CD14-positive monocyte (primary cell): Measurements from ENCODE around the gene FXYD2. TPM values are rescaled to one million over a fixed set of nuclear protein-coding genes. Genes with fewer than 3 reads are reported as not detected.

Experiments used
- DNase-seq, 3 donors: peaks; one replicate each; pipeline ENCODE4 v3.0.0-alpha.2; 2011 to 2022
- H2AFZ ChIP-seq: 2 replicates; pipeline ENCODE4 v1.6.0; 2012; ENCODE audit warnings: mild to moderate bottlenecking, low read depth, low read length, inconsistent platforms; ENCODE audit not compliant: insufficient read depth, poor library complexity, severe bottlenecking
- H3K27ac ChIP-seq, 2 donors: 1 replicate in 1 of 2; 2 replicates in 1 of 2; pipeline ENCODE4 v1.5.1; 2012 to 2013; ENCODE audit warnings: low read length in 2 of 2, control low read depth in 1 of 2, inconsistent platforms in 1 of 2, low read depth in 1 of 2, mild to moderate bottlenecking in 1 of 2
- H3K27me3 ChIP-seq, 2 donors: one replicate each; pipeline versions ENCODE4 v1.6.0 to v1.6.1; 2011 to 2013; ENCODE audit warnings: low read length in 2 of 2; ENCODE audit not compliant: control insufficient read depth in 2 of 2, insufficient read depth in 2 of 2
- H3K36me3 ChIP-seq, 2 donors: replicated peaks in 1 of 2; 1 replicate in 1 of 2; 2 replicates in 1 of 2; pipeline versions ENCODE4 v1.5.1 to v1.6.1; 2012 to 2013; ENCODE audit warnings: low read length in 2 of 2, control low read depth in 1 of 2, inconsistent platforms in 1 of 2, mild to moderate bottlenecking in 1 of 2; ENCODE audit not compliant: insufficient read depth in 2 of 2, control insufficient read depth in 1 of 2
- H3K4me1 ChIP-seq, 2 donors: 1 replicate in 1 of 2; 2 replicates in 1 of 2; pipeline versions ENCODE4 v1.5.1 to v1.6.1; 2012 to 2013; ENCODE audit warnings: low read length in 2 of 2, control low read depth in 1 of 2, inconsistent platforms in 1 of 2, mild to moderate bottlenecking in 1 of 2, moderate library complexity in 1 of 2; ENCODE audit not compliant: insufficient read depth in 2 of 2, control insufficient read depth in 1 of 2
- H3K4me2 ChIP-seq: replicated peaks from 2 replicates; pipeline ENCODE3; 2012; ENCODE audit warnings: low read length, moderate library complexity, mild to moderate bottlenecking; ENCODE audit not compliant: poor library complexity, severe bottlenecking; ENCODE audit errors: extremely low read depth
- H3K4me3 ChIP-seq, 3 experiments: fragments of 200-600 bp in 1 of 3; sonication (generic) in 1 of 3; replicated peaks in 1 of 3; 1 replicate in 2 of 3; 2 replicates in 1 of 3; pipeline ENCODE4 v1.5.1; 2011 to 2013; ENCODE audit warnings: low read length in 3 of 3, mild to moderate bottlenecking in 3 of 3, control low read depth in 2 of 3, low read depth in 2 of 3, inconsistent platforms in 1 of 3, moderate library complexity in 1 of 3
- H3K79me2 ChIP-seq: 2 replicates; pipeline ENCODE4 v1.6.0; 2012; ENCODE audit warnings: mild to moderate bottlenecking, control low read depth, inconsistent platforms, low read length, moderate library complexity; ENCODE audit not compliant: insufficient read depth
- H3K9ac ChIP-seq: 2 replicates; pipeline ENCODE4 v1.6.0; 2017; ENCODE audit warnings: low read length, mild to moderate bottlenecking; ENCODE audit not compliant: insufficient read depth, poor library complexity, severe bottlenecking
- H3K9me3 ChIP-seq, 2 donors: replicated peaks in 1 of 2; 1 replicate in 1 of 2; 2 replicates in 1 of 2; pipeline versions ENCODE4 v1.5.1 to v1.6.1; 2012 to 2013; ENCODE audit warnings: low read length in 2 of 2, control low read depth in 1 of 2; ENCODE audit not compliant: control insufficient read depth in 1 of 2, insufficient read depth in 1 of 2
- H4K20me1 ChIP-seq: 2 replicates; pipeline ENCODE4 v1.6.0; 2012; ENCODE audit warnings: mild to moderate bottlenecking, low read length, control low read depth, moderate library complexity; ENCODE audit not compliant: insufficient read depth
- H3K27ac Mint-ChIP-seq, 7 donors: one replicate each; pipeline ENCODE4 v1.8.0; 2020; ENCODE audit warnings: mild to moderate bottlenecking in 7 of 7, mixed read lengths in 7 of 7, moderate library complexity in 6 of 7, inconsistent platforms in 2 of 7
- H3K27me3 Mint-ChIP-seq, 3 donors: one replicate each; pipeline ENCODE4 v1.8.0; 2021 to 2022; ENCODE audit warnings: low read depth in 3 of 3, mild to moderate bottlenecking in 3 of 3, mixed read lengths in 3 of 3, moderate library complexity in 3 of 3, inconsistent platforms in 1 of 3
- H3K36me3 Mint-ChIP-seq, 2 donors: one replicate each; pipeline ENCODE4 v1.8.0; 2020; ENCODE audit warnings: mixed read lengths in 2 of 2, inconsistent platforms in 1 of 2, mild to moderate bottlenecking in 1 of 2
- H3K4me1 Mint-ChIP-seq: one replicate; pipeline ENCODE4 v1.8.0; 2020; ENCODE audit warnings: mild to moderate bottlenecking, mixed read lengths
- H3K4me3 Mint-ChIP-seq, 2 donors: one replicate each; pipeline ENCODE4 v1.8.0; 2020; ENCODE audit warnings: mild to moderate bottlenecking in 2 of 2, mixed read lengths in 2 of 2, moderate library complexity in 1 of 2
- H3K9me3 Mint-ChIP-seq, 7 donors: one replicate each; pipeline ENCODE4 v1.8.0; 2020 to 2022; ENCODE audit warnings: mixed read lengths in 7 of 7, mild to moderate bottlenecking in 6 of 7, moderate library complexity in 6 of 7, inconsistent platforms in 2 of 7
- CTCF ChIP-seq: fragments of 200-600 bp; IDR thresholded peaks from one replicate; pipeline ENCODE4 v1.8.0; 2022; ENCODE audit warnings: antibody characterized with exemption, mild to moderate bottlenecking
- WGBS: methylation state at CpG from one replicate; pipeline ENCODE4 v1.1.5; 2013; ENCODE audit warnings: missing lambda C conversion rate; ENCODE audit not compliant: insufficient coverage; 5-methylcytosine and 5-hydroxymethylcytosine counted together
- intact Hi-C, 2 donors: fragments of 100-400 bp; cut with micrococcal nuclease; formaldehyde crosslinking; loops; one replicate each; pipeline versions ENCODE4 v1.15.0 to v1.15.1; 2023
- polyA plus RNA-seq, 3 donors: library from polyadenylated mRNA; depleted of rRNA in 1 of 3; unstranded in 2 of 3; stranded (reverse) in 1 of 3; fragments of 300-500 nt in 2 of 3; fragments of >200 nt in 1 of 3; fragmentation: Illumina TruSeq in 2 of 3; gene quantifications; 1 replicate in 2 of 3; 2 replicates in 1 of 3; pipeline ENCODE4 v1.2.3, GENCODE V29; 2012 to 2021

Gene FXYD2
- polyA plus RNA-seq, 3 donors, result 0.96 to 4.4 (median 2.5) TPM

- no peak overlapping the region for H3K9ac ChIP-seq
- H3K27ac ChIP-seq, result no peak overlapping the region
- TF ChIP-seq CTCF, result no peak
- no peaks in the 10 kb centered on the region for H4K20me1 ChIP-seq
- WGBS, result 87% methylated on average over 3 of the region's 5 CpGs
- no peaks in the 10 kb centered on the region for H3K36me3 ChIP-seq
- H3K4me1 Mint-ChIP-seq, result peaks cover 3% of the 10 kb centered on the region
- H3K9me3 Mint-ChIP-seq, result peaks cover 0 to 7% (median 2%) of the 10 kb centered on the region in 7 donors
- intact Hi-C loops, result no loop called here
- H2AFZ ChIP-seq, result no peak overlapping the region
- peaks cover 0 to 4% of the 10 kb centered on the region in 2 donors for H3K4me1 ChIP-seq
- DNase-seq, result no peak
- peaks cover 0 to 2% of the 10 kb centered on the region in 2 donors for H3K36me3 Mint-ChIP-seq
- H3K4me2 ChIP-seq, result no peak overlapping the region
- H3K79me2 ChIP-seq, result no peaks in the 10 kb centered on the region
- H3K27me3 Mint-ChIP-seq, result peaks cover 48 to 71% (median 57%) of the 10 kb centered on the region in 3 donors
- peaks cover 35 to 53% of the 10 kb centered on the region in 2 donors for H3K27me3 ChIP-seq
- H3K4me3 Mint-ChIP-seq, result no peak overlapping the region
- H3K4me3 ChIP-seq, result no peak overlapping the region
- H3K27ac Mint-ChIP-seq, result peak overlapping the region in 1 of 7 donors; percentile 33
- no peaks in the 10 kb centered on the region for H3K9me3 ChIP-seq
These were observed 32.3 kb downstream of the FXYD2 start for GRCh38 chr11:117792241-117792640.

- Mint-ChIP-seq H3K27ac (no peak overlapping the region), H3K27me3 (peaks cover 41 to 62% (median 50%) of the 10 kb centered on the region in 3 donors), H3K4me1 (peaks cover 2% of the 10 kb centered on the region), H3K36me3 (peaks cover 0 to 2% of the 10 kb centered on the region in 2 donors), H3K4me3 (no peak overlapping the region), H3K9me3 (peaks cover 0 to 6% (median under 1%) of the 10 kb centered on the region in 7 donors)
- Histone ChIP-seq H3K36me3 (no peaks in the 10 kb centered on the region), H3K27me3 (peaks cover 19 to 38% of the 10 kb centered on the region in 2 donors), H3K4me3 (no peak overlapping the region), H3K79me2 (no peaks in the 10 kb centered on the region), H3K4me1 (no peaks in the 10 kb centered on the region), H3K27ac (no peak overlapping the region), H2AFZ (no peak overlapping the region), H3K4me2 (no peak overlapping the region), H3K9ac (no peak overlapping the region), H4K20me1 (no peaks in the 10 kb centered on the region), H3K9me3 (no peaks in the 10 kb centered on the region)
- no peak for DNase-seq
- no peak for TF ChIP-seq CTCF
- intact Hi-C loops, result no loop called here
- no CpG with 5 or more reads among the region's 3 CpGs for WGBS
These were observed 34.3 kb downstream of the FXYD2 start for GRCh38 chr11:117790279-117790678.
